SKM-1 treated with dmso at 0.1 percent for 144 hours (cell line): Measurements from ENCODE around the gene AMER3.

ENCODE experiments used
- DNase-seq: peaks from one replicate; lab custom pipeline; 2025; ENCODE audit not compliant: unreplicated experiment; lab: John Stamatoyannopoulos, UW

AMER3 gene

DNA sequence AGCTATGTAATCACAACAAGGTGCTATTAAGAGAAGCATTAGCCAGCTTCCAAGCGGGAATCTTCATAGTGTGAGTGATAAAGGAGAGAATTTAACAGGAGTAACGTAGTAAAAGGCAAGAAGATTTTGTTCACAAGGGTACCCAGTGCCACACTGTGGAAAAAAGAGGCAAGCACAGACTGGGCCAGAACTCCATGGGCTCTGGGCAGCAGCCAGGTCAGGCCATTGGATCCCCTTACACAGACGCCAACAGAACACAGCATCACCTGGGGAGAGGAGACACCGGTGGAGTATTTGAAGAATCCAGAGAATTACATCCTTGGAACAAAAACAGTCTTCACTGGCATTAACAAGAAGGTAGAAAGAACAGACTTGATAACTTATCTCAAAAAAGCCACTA is 21.2 kb downstream of the AMER3 start:
- no peak for DNase-seq

GRCh38 chr2:130778781-130779180 is 23.4 kb downstream of the AMER3 start:
- no peak for DNase-seq

GRCh38 chr2:130785466-130786055 is 30.2 kb downstream of the AMER3 start:
- no peak for DNase-seq

DNA sequence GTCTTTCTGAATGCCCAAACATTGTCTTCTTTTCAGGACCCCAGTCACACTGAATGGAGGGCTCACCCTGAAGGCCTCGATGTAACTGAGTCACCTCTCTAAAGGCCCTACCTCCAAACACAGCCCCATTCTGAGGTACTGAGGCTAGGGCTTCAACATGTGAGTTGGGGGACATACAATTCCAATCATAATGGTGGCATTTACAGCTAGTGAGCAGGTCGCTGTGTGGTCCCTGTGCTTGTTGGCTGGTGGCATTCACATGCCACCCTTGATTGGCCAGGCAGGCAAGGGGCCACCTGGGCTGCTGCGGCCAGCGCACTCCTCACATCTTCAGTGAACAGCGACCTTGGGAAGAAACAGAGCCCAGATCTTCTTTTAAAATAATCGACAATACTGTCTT is 30.7 kb downstream of the AMER3 start:
- DNase-seq = no peak

DNA sequence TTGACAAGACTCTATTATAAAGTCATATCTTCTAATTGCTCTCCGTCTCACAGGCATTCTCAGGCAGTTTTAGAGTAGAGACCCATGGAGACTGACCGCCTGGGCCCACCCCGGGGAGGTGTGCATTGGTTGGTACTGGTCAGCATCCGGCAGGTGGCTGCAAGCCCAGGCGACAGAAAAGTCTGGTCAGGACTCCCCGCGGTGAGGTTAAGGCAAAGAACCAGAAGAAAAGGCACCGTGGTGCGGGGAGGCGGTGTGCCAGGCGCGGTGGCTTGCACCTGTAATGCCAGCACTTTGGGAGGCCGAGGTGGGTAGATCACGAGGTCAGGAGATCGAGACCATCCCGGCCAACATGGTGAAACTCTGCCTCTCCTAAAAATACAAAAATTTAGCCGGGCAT is 32.5 kb downstream of the AMER3 start:
- DNase-seq = no peak

DNA sequence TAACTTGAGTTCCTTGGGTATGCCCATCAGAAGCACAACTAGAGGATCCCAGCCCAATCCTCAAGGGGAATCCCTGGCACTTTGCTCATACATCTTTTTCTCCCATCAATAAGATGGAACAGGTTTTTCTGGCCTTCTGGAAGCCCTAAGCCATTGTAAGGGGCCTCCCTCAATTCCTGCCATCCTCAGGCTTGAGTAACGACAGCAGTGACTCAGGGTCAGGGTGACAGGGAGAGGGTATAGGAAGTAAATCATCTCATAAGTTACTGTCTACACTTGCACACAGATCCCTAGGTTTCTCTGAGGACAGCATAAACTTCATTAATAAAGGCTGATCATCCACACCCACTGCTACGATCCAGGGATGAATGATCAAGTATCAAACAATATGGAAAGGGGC is 35.0 kb downstream of the AMER3 start:
- no peak for DNase-seq

GRCh38 chr2:130790804-130791616 is 35.7 kb downstream of the AMER3 start:
- no peak for DNase-seq

- no peak for DNase-seq
Measured at GRCh38 chr2:130791617-130791939, 36.2 kb downstream of the AMER3 start.

DNA sequence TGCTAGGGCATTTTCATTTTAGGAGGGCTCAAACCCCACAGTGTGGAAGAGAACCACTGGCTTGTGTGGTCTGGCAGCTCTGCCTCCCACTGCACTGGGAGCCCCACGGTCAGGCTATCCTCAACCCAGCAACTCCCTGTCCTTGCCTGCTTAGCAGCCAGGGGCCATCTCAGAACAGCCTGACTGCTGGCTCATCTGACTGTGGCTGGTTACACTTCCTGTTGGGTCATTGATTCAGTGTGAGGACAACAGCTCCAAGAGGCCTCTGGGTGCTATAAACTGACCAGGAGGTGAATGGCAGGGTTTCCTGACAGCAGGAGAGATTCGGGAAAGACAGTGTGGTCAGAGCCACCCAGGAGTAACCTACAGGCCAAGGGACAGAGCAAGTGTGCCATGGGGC is 40.1 kb downstream of the AMER3 start:
- DNase-seq = peak; percentile 17

- no peak for DNase-seq
Measured at GRCh38 chr2:130796290-130796689, 41.0 kb downstream of the AMER3 start.

DNA sequence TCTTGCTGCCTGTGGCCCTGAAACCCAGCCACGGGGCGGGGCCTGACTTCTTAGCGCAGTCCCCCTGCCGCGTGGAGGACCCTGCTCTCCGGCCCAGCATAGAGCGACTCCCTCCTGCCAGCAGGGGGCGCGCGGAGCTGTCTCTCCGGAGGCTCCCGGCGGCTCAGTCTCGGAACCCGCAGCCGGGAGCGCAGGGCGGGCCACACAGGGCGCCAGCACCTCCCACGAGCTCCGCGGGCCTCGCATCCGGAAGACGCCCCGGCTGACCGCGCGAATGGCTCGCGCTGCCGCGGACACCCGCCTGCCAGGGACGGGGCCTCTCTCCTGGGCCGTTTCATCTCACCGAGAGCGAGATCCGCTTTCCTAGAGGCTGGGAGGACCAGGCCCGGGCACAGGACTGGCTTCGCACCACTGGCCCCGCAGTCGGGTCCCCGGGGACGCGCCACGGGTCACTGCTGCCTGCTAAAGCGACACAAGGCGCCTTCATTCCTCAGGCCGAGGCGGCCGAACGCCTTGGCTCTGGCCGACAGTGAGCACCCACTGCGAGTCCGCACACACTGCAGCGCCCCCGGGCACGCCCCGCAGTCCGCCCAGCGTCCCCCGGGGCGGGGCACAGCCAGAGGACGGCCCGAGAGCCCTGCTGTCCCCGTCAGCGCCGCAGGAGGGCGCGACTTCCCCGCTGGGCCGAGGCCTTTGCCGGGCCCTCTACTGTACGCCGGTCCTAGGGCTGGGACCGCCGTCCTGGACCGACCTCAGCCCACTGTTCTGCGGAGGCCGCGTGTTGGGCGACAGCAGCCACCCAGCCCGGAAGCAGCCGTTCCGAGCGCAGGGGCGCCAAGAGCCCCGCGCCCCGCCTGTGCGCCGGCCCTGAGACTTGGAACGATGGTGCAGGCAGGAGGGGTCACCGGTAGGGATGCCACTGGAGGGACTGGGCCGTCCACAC is 42.4 kb downstream of the AMER3 start:
- DNase-seq = peak; percentile 65

DNA sequence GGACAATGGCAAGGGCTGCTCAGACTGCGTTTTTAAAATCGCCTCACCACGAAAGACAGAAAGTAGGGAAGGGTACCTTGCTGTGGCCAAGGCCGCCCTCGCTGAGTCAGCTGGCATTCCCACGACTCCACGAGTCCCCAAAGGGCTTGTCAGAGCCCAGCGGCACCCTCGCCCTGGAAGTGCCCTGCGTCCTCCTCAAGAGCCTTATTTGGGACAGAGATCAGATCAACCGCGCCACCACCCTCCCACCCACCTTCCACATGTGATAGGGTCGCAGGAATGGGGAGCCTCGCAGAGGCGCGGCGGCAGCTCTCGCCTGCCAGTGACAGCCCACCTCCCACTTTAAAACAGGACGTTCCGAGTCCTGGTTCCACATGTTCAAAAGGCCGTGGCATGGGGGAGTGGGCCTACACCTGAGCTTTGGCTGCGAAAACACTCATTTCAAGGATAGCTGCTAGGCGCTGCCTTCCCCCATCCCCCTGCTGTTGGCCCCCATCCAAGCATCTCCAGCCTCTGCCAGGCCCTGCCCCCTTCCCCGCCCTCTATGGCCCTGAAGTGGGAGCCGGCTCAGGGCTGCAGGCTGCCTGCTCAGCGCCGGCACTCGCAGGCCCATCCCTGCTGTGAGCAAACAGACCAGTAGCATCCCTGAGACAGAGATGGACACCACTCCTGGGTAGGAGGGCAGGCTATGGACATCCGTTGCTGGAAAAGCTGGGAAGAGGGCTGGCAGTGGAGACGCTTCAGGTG is 43.3 kb downstream of the AMER3 start:
- DNase-seq = no peak

DNA sequence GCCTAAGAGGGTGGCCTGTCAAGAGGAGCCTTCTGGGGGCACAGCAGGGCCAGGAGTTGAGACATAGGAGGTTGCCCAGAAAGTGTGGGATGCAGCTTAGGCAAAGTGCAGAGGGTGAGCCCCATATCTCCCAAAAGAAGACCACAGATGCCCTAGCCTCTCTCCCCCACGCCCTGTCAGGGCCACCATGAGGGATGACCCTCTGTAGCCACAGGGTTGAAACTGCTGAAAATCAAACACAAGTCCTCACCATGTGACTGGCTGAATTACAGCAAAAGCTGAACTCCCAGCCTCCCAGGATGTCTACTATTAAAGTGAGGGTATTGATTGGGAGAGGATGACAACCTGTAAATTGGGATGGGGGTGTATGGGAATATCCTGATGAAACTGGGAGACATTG is 44.0 kb downstream of the AMER3 start:
- no peak for DNase-seq

DNA sequence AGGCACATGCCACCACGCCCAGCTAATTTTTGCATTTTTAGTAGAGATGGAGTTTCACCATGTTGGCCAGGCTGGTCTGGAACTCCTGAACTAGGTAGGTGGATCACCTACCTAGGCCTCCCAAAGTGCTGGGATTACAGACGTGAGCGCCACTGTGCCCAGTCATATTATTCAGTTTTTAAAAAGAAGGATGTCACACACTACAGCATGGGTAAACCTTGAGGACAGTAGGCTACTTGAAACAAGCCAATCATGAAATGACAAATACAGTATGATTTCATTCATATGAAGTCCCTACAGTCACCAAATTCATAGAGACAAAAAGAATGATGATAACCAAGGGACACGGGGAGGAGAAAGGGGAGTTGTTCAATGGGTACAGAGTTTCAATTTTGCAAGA is 50.3 kb downstream of the AMER3 start:
- no peak for DNase-seq

- no peak for DNase-seq
Measured at GRCh38 chr2:130806370-130806769, 51.0 kb downstream of the AMER3 start.

DNA sequence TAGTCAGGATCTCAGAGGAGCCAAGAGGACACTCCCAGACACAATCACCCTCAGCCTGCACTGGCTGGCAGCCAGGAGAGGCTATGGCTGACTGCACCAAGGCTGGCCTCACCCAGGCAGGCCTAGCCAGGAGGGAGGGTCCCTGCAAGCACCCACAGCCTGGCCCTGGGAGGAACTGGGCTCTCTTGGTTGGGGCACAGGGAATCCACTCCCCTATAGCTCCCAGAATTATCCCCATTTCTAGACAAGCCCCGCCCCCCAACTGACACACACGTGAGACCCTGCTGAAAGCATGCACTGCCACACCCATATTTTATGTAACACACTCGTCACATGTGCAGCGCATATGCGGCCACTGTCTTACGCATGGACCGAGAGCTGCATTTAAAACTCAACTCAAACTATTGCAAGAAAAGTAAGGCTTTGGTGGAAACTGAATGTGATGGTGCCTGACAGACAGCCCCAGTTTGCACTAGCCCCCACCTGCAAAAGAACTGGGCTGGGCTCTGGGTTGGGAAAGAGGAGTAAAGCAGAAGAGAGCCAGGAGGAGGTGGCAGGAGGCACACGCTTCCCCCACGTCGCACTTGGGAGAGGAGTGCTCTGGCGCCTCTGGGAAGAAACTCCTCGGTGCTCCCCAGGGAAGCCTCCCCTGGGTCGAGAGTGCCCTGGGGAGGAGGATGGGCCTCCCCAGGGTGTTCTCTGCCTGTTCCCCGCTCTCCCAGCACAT is 52.5 kb downstream of the AMER3 start:
- no peak for DNase-seq

DNA sequence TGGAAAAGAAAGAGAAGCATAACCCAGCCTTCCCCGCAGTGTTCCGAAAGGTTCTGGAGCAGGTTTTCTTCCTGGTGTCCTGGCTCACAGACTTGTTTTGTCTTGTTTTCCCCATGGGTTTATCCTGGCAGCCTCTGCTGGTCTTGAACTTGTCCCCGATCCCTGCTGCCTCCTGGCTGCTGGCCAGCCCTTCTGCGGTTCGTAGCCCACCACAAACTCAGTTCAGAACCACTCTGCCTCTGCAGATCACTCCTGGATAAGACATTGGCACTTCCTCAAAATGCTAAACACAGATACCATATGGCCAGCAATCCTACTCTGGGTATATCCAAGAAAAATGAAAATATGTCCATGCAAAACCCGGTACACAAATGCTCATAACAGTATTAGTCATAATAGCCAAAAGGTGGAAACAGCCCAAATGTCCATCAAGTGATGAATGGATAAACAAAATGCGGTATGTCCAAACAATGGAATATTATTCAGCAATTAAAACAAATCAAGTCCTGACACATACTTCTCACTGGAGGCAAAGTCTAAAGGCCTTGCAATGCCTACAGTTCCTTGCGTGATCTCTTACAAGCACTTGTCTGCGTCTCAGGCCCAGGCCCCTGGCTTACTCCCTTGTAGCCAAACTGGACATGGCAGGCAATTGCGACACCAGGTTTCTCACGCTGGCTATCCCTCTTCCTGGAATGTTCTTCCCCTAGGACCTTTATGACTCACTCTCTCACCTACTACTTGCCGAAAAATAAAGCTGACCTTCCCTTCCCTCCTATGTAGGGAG is 53.3 kb downstream of the AMER3 start:
- DNase-seq = peak; percentile 45

DNA sequence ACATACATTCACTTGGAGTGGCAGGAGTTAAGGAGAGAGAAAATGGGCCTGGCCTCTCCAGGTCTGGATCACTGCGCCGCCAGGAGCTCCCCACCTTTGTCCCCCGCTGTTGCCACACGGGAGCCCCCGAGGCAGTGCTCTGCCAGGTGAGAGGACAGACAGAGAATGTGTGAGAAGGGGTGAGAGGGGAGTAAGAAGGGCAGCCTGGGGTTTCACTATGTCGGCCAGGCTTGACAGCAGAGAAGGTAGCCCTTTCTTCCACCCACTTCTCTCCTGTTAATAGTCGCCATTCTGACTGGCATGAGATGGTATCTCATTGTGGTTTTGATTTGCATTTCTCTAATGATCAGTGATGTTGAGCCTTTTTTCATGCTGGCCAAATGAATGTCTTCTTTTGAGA is 55.1 kb downstream of the AMER3 start:
- no peak for DNase-seq

DNA sequence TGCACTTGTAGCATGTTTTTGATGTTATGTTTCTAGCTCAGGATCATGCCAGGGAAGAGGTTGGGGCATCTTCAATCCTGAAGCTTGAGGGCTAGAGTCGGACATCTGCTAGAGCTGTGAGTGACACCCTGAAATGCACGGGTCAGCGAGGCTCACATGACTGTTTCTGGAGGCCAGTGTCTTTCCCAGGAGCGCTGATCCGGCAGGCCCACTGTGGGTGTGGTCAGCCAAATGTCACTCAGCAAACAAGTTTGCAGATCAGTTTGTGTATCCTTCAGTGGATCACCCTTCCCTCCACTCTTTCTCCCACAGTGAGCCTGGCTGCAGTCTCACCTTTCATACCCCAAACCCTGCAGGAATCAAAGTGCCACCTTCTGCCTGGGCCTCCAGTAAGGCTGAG is 58.4 kb downstream of the AMER3 start:
- DNase-seq = no peak
